ENCODE results near the gene PRDM10. TPM values are rescaled to one million over a fixed set of nuclear protein-coding genes. Genes with fewer than 3 reads are reported as not detected.

Gene PRDM10
- total RNA-seq, 2 donors from 2014 or later, result 11.6 to 12.2 TPM

DNA sequence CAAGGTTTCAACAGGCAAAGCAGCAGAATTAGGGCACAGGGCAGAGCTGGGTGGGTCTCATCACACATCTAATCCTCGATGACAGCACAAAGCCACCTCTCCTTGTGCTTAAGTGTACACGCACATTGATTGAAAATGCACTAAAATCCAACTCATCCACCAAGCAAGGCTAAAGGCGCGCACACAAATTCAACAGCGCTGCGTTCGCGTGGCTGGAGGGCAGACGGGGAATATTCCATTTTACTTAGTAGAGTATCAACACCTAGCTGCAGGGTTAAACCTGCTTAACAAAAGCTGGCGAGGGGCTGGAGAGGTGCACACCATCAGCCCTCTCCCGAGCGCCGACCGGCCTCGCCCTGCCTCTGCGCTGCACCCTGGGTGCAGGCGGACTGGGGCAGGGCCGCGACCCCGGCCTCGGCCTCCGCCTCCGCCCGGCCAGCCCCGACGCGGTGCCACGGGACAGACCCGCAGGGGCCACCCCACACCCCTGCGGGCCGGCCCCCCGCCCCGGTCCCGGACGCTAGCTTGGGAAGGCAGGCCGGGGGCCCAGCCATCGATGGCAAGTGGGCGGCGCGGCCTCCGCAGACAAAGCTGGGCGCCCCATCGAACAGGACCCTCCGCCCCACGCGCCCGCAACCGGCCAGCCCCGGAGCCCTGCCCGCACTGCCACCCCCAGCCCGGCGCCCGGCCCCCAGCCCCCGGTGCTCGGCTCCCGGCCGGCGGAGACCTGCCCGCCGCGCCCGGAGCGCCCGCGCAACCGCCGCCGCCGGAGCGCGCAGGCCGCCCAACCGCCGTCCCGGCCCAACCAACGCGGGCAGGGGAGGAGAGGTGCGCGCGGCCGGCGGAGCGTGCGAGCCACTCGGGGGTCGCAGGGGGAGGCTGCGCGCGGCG, 929 bp downstream of the PRDM10 start:
- DNase-seq, result peak in 1 of 3 donors; percentile 17
- Mint-ChIP-seq H3K4me3 (peak overlapping the region; percentile 94), H3K27ac (peak overlapping the region; percentile 99), H3K36me3 (ENCODE audit: low read depth) (peaks cover 5% of the 10 kb centered on the region), H3K27me3 (no peaks in the 10 kb centered on the region), H3K4me1 (peaks cover 27% of the 10 kb centered on the region)
- H3K9me3 ChIP-seq (ENCODE audit: control insufficient read depth, low read length, poor library complexity, severe bottlenecking), result no peaks in the 10 kb centered on the region
- ATAC-seq, result peak; percentile 29

- no peaks in the 10 kb centered on the region for H3K9me3 ChIP-seq (ENCODE audit: control insufficient read depth, low read length, poor library complexity, severe bottlenecking)
- H3K27ac Mint-ChIP-seq, result peak overlapping the region; percentile 86
- ATAC-seq, result no peak
- no peak for DNase-seq
- peaks cover 5% of the 10 kb centered on the region for H3K36me3 Mint-ChIP-seq (ENCODE audit: low read depth)
- H3K4me3 Mint-ChIP-seq, result peak overlapping the region; percentile 94
- H3K4me1 Mint-ChIP-seq, result peaks cover 32% of the 10 kb centered on the region
- no peaks in the 10 kb centered on the region for H3K27me3 Mint-ChIP-seq
These were observed 2.0 kb downstream of the PRDM10 start for GRCh38 chr11:130000552-130001176.

DNA sequence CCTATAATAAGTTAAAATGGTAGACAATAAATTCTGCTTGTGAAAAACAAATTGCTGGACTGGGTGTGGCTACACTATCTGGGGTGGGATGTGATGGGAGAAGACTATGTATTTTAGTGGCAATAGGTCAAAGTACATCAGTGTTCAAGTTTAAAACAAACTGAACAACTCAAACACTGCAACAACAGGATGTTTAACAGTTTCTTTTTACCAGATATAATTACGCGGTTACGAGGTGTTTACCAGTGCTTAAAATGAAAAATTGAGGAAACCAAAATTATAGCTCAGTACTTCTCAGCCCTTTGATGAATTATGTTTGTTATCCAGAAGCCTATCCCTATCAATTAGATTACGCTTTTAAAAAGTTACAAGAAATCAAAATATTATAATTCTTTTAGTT, 3.2 kb downstream of the PRDM10 start:
- DNase-seq (no peak), ATAC-seq (no peak)
- no peaks in the 10 kb centered on the region for H3K27me3 Mint-ChIP-seq
- H3K9me3 ChIP-seq (ENCODE audit: control insufficient read depth, low read length, poor library complexity, severe bottlenecking), result no peaks in the 10 kb centered on the region
- H3K4me3 Mint-ChIP-seq, result no peak overlapping the region
- H3K36me3 Mint-ChIP-seq (ENCODE audit: low read depth), result peaks cover 5% of the 10 kb centered on the region
- peaks cover 34% of the 10 kb centered on the region for H3K4me1 Mint-ChIP-seq
- H3K27ac Mint-ChIP-seq, result no peak overlapping the region

DNA sequence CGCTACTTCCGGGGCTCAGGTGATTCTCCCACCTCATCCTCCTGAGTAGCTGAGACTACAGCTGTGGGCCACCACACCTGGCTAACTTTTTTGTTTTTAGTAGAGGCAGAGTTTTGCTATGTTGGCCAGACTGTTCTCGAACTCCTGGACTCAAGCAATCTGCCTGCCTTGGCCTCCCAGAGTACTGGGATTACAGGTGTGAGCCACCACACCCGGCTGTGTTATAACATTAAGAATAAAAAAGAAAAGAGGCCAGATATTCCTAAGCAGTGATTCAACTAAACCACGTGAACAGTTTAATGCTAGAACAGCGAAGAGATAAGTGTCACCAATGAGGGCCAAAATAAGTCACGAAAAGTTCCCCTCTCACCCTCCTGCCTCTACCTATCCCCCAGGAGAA, 3.7 kb downstream of the PRDM10 start:
- peaks cover 5% of the 10 kb centered on the region for H3K36me3 Mint-ChIP-seq (ENCODE audit: low read depth)
- H3K27ac Mint-ChIP-seq, result no peak overlapping the region
- ATAC-seq, result no peak
- H3K9me3 ChIP-seq (ENCODE audit: control insufficient read depth, low read length, poor library complexity, severe bottlenecking), result no peaks in the 10 kb centered on the region
- H3K4me1 Mint-ChIP-seq, result peaks cover 32% of the 10 kb centered on the region
- H3K4me3 Mint-ChIP-seq, result no peak overlapping the region
- no peak for DNase-seq
- no peaks in the 10 kb centered on the region for H3K27me3 Mint-ChIP-seq

DNA sequence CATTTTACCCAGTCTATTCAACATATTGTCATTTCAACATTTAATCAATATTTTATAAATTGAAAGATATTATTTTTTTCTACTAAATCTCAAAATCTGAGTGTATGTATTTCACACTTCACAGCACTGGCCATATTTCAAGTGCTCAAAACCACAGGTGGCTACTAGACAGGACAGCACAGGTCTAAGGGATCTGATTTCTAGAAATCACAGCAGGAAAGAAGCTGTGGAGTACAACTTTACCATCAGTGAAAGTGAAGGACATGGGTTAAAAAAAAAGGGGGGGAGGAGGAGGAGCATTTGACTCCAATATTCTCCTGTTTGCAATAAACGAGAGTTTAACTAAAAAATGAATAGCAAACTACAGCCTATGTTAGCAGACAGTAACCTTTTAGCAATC, 4.5 kb downstream of the PRDM10 start:
- H3K4me1 Mint-ChIP-seq, result peaks cover 29% of the 10 kb centered on the region
- no peaks in the 10 kb centered on the region for H3K9me3 ChIP-seq (ENCODE audit: control insufficient read depth, low read length, poor library complexity, severe bottlenecking)
- ATAC-seq (no peak), DNase-seq (no peak)
- no peak overlapping the region for H3K4me3 Mint-ChIP-seq
- peaks cover 5% of the 10 kb centered on the region for H3K36me3 Mint-ChIP-seq (ENCODE audit: low read depth)
- no peaks in the 10 kb centered on the region for H3K27me3 Mint-ChIP-seq
- H3K27ac Mint-ChIP-seq, result no peak overlapping the region

- peaks cover 25% of the 10 kb centered on the region for H3K4me1 Mint-ChIP-seq
- ATAC-seq (no peak), DNase-seq (no peak)
- no peaks in the 10 kb centered on the region for H3K9me3 ChIP-seq (ENCODE audit: control insufficient read depth, low read length, poor library complexity, severe bottlenecking)
- H3K27me3 Mint-ChIP-seq, result no peaks in the 10 kb centered on the region
- no peak overlapping the region for H3K4me3 Mint-ChIP-seq
- peak overlapping the region; percentile 37 for H3K27ac Mint-ChIP-seq
- peaks cover 5% of the 10 kb centered on the region for H3K36me3 Mint-ChIP-seq (ENCODE audit: low read depth)
These were observed 5.1 kb downstream of the PRDM10 start for GRCh38 chr11:129997513-129997912.

DNA sequence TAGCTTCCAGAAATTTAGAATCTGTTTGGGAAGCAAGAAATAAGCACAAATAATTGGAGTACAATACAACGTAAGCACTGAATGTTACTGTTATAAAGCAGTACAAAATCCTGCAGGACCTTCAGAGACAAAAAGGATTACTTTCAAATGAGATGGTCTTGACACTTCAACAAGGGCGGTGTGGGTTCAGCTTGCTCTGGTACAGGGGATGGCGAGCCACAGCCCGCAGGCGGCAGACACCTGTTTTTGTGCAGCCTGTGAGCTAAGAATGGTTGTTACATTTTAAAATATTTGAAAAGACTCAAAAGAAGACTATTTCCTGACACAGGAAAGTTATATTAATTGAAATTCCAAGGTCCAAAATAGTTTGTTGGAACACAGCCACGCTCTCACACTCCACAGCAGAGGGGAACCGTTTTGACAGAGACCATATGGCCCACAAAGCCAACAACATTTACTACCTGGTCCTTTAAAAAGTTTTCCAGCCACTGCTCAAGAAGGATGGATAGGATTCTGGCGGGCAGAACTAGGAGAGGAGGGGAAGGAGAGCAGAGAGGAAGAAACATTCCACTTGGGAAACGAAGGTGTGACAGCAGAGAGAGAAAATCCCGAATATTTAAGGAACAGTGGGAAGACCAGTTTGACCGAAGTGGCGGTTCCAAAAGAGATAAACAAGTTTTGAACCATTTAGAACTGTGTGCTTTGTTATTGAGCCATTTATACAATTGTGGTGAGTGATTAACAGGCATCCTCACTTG, 6.3 kb downstream of the PRDM10 start:
- H3K27ac Mint-ChIP-seq, result peak overlapping the region; percentile 37
- no peaks in the 10 kb centered on the region for H3K27me3 Mint-ChIP-seq
- no peak overlapping the region for H3K4me3 Mint-ChIP-seq
- H3K36me3 Mint-ChIP-seq (ENCODE audit: low read depth), result peaks cover 5% of the 10 kb centered on the region
- DNase-seq (no peak), ATAC-seq (no peak)
- no peaks in the 10 kb centered on the region for H3K9me3 ChIP-seq (ENCODE audit: control insufficient read depth, low read length, poor library complexity, severe bottlenecking)
- H3K4me1 Mint-ChIP-seq, result peaks cover 25% of the 10 kb centered on the region

DNA sequence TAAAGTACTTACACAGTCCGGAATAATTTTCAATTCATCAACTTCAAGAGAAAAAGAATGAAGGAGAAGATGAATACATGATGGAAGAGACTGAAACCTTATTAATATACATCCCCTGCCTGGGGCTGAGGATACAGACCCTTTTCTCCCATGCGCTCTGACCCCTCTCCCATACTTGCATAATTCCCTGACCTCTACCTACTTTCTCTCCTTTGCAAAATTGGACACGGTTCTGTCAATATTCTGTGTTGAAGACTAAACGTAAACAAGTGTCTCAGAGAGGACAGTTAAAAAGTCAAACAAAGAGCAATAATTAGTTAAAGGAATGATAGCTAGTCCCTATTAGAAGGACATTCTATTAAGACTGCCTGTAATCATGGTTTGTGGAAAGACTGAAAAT, 7.5 kb downstream of the PRDM10 start:
- Mint-ChIP-seq H3K4me3 (no peak overlapping the region), H3K27ac (no peak overlapping the region)
- ATAC-seq, result no peak

DNA sequence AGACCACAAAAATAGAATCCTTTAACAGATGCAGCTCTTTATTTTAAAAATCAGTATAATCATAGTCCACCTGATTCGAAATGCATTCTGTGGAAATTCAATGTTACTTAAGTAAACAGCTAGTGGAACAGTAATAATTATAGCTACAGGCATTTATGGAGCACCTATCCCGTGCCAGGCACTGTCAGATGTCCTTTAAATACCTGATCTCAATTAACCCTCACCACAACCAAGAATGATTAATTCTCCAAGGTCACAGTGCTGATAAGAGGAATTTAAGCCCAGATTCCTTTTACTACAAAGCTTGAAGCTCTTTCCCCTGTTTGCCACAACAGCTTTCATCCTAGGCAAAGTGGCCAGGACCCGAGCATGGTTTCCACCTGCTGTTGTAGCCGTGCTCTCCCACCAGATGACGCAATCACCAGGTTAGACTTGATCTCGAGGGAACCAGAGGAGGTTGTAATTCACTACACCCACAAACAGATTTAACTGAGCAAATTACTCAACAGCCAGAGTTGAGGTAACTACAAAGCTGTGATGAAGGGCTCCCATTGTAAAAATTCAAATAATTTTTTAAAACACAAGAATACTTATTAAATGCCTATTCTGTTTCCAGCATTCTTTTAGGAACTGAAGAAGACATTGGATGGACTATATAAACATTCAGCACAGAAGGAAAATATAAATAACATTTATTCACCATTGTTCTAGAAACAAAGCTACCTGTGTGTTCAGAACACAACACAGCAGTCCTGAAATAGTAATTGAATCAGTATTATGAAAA, 10.3 kb downstream of the PRDM10 start:
- peak in 2 of 3 donors; percentile 11 to 15 for DNase-seq
- Mint-ChIP-seq H3K27me3 (no peaks in the 10 kb centered on the region), H3K27ac (no peak overlapping the region), H3K4me3 (no peak overlapping the region), H3K4me1 (peaks cover 14% of the 10 kb centered on the region), H3K36me3 (ENCODE audit: low read depth) (peaks cover 5% of the 10 kb centered on the region)
- ATAC-seq, result peak; percentile 66
- H3K9me3 ChIP-seq (ENCODE audit: control insufficient read depth, low read length, poor library complexity, severe bottlenecking), result no peaks in the 10 kb centered on the region

More for the DNA sequence above, 7.5 kb downstream of the PRDM10 start:
- peaks cover 18% of the 10 kb centered on the region for H3K4me1 Mint-ChIP-seq
- no peak for DNase-seq
- H3K27me3 Mint-ChIP-seq, result no peaks in the 10 kb centered on the region
- no peaks in the 10 kb centered on the region for H3K9me3 ChIP-seq (ENCODE audit: control insufficient read depth, low read length, poor library complexity, severe bottlenecking)
- H3K36me3 Mint-ChIP-seq (ENCODE audit: low read depth), result peaks cover 5% of the 10 kb centered on the region

DNA sequence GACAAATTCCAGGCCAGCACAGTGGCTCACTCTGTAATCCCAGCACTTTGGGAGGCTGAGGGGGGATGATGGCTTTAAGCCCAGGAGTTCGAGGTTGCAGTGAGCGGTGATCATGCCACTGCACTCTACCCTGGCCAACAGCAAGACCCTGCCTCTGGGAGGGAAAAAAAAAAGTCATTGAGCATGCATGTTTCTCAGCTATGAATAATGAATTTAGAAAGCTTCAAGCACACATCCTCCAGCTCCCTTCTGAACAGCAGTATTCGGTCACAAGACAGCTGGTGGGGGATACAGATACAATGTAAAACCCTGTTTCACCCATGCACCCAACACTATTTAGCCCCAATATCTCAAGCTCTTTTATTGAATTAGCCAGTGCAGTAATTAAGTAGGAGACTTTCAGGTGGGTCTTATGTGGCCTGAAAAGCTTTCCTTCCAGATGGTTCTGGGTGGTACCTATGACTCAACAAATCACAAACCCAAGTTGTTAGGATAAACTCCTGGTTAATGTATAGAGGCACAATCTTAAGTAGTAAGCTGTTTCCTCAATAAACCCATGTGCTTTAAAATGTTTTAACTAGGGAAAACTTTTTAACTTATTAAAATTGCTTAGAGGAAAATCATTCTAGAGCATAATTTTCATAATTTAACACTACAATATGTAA, 13.4 kb downstream of the PRDM10 start:
- Mint-ChIP-seq H3K36me3 (ENCODE audit: low read depth) (peaks cover 5% of the 10 kb centered on the region), H3K4me3 (no peak overlapping the region), H3K4me1 (peaks cover 9% of the 10 kb centered on the region), H3K27me3 (no peaks in the 10 kb centered on the region), H3K27ac (no peak overlapping the region)
- no peak for DNase-seq
- H3K9me3 ChIP-seq (ENCODE audit: control insufficient read depth, low read length, poor library complexity, severe bottlenecking), result no peaks in the 10 kb centered on the region
- no peak for ATAC-seq

GRCh38 chr11:129987950-129988349, 14.7 kb downstream of the PRDM10 start:
- no peak for ATAC-seq
- Mint-ChIP-seq H3K36me3 (ENCODE audit: low read depth) (peaks cover 9% of the 10 kb centered on the region), H3K4me3 (no peak overlapping the region), H3K4me1 (peaks cover 11% of the 10 kb centered on the region), H3K27ac (no peak overlapping the region), H3K27me3 (no peaks in the 10 kb centered on the region)
- no peak for DNase-seq
- H3K9me3 ChIP-seq (ENCODE audit: control insufficient read depth, low read length, poor library complexity, severe bottlenecking), result no peaks in the 10 kb centered on the region

DNA sequence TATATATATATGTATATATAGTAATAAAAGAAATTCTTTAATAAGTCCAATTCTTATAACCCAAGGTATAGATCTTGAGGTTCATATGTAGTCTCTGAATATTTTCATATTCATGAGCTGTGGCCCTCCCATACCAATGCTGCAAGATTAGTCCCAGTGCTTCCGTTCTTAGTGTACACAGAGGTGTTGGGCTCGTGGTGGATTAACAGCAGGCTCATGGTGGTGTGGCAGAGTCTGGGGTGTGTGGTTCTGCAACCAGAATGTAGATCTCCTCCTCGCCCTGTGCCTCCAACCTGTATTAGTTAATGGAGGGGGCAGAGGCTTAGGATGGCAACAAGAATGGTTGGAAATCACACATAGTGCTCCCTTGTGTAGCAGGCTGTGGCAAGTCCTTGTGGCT, 16.8 kb downstream of the PRDM10 start:
- Mint-ChIP-seq H3K36me3 (ENCODE audit: low read depth) (peaks cover 9% of the 10 kb centered on the region), H3K4me1 (peaks cover 10% of the 10 kb centered on the region), H3K27me3 (no peaks in the 10 kb centered on the region), H3K4me3 (no peak overlapping the region), H3K27ac (no peak overlapping the region)
- ATAC-seq (no peak), DNase-seq (no peak)
- H3K9me3 ChIP-seq (ENCODE audit: control insufficient read depth, low read length, poor library complexity, severe bottlenecking), result no peaks in the 10 kb centered on the region
